Heart right ventricle (tissue), 16 donors: ENCODE data around the gene GTF2A1L. TPM values are rescaled to one million over a fixed set of nuclear protein-coding genes. Genes with fewer than 3 reads are reported as not detected.

ENCODE experiments used
- ATAC-seq, 8 donors: fragments of 200-7000 bp; cut with Tn5 transposase; one replicate each; pipeline ENCODE4 v1.9.1; 2020; ENCODE audit warnings: mild to moderate bottlenecking in 8 of 8, moderate library complexity in 8 of 8, moderate number of reproducible peaks in 1 of 8
- DNase-seq, 2 donors: peaks; one replicate each; pipeline ENCODE4 v3.0.0-alpha.2; 2020
- H3K27ac ChIP-seq, 10 donors: fragments of 200-600 bp; sonication (generic) in 2 of 10; one replicate each; pipeline versions ENCODE4 v1.5.0 to v1.8.0; 2020 to 2022; ENCODE audit warnings: mild to moderate bottlenecking in 3 of 10
- H3K27me3 ChIP-seq, 7 donors: fragments of 200-600 bp; one replicate each; pipeline ENCODE4 v1.8.0; 2021 to 2022; ENCODE audit warnings: mild to moderate bottlenecking in 2 of 7
- H3K36me3 ChIP-seq, 9 donors: fragments of 200-600 bp; sonication (generic) in 1 of 9; one replicate each; pipeline versions ENCODE4 v1.5.0 to v1.8.0; 2020 to 2022; ENCODE audit warnings: mild to moderate bottlenecking in 2 of 9
- H3K4me1 ChIP-seq, 9 donors: fragments of 200-600 bp; sonication (generic) in 1 of 9; one replicate each; pipeline versions ENCODE4 v1.5.0 to v1.8.0; 2020 to 2022; ENCODE audit warnings: mild to moderate bottlenecking in 4 of 9
- H3K4me3 ChIP-seq, 10 donors: fragments of 200-600 bp; sonication (generic) in 2 of 10; one replicate each; pipeline versions ENCODE4 v1.5.0 to v1.8.0; 2020 to 2022; ENCODE audit warnings: mild to moderate bottlenecking in 7 of 10, moderate library complexity in 2 of 10
- H3K9me3 ChIP-seq, 11 donors: fragments of 200-600 bp in 10 of 11; sonication (generic) in 2 of 11; one replicate each; pipeline versions ENCODE4 v1.5.0 to v1.8.0; 2013 to 2022; ENCODE audit warnings: mild to moderate bottlenecking in 2 of 11, control low read depth in 1 of 11, moderate library complexity in 1 of 11
- WGBS, 2 donors: extraction: QIAGEN DNeasy Blood & Tissue Kit; methylation state at CpG; one replicate each; pipeline ENCODE4 v1.1.7; 2013; ENCODE audit warnings: inconsistent platforms in 1 of 2; 5-methylcytosine and 5-hydroxymethylcytosine counted together
- intact Hi-C, 10 donors: fragments of 100-400 bp; cut with DNase I; formaldehyde crosslinking; loops; one replicate each; pipeline versions ENCODE4 v1.11.1 to v1.14.2; 2022
- polyA plus RNA-seq, 2 donors: library from polyadenylated mRNA; stranded (reverse); fragments of 200-250 nt; gene quantifications; one replicate each; pipeline ENCODE4 v1.2.3, GENCODE V29; 2013
- total RNA-seq, 10 donors: library from RNA; stranded (reverse); fragmentation: NEBNext Ultra II Directional in 3 of 10; extraction: Animal tissue kit (Norgen Biotek cat#: 25700) in 3 of 10; gene quantifications; one replicate each; pipeline versions ENCODE4 v1.2.1 to v1.2.4, GENCODE V29; 2021 to 2023
- TF ChIP-seq, protein P1 (sequence below), 9 donors: fragments of 200-600 bp; sonication (generic) in 2 of 9; IDR thresholded peaks; one replicate each; pipeline versions ENCODE4 v1.5.0 to v1.8.0; 2021 to 2022; ENCODE audit warnings: antibody characterized with exemption in 9 of 9, mild to moderate bottlenecking in 5 of 9, moderate library complexity in 1 of 9
- donor health status: Arrhythmogenic right ventricular cardiomyopathy.
- donor health status: ischemic (EF 13 %, LVEDD 7.1; RV severe dilation, severe dysfunction).
- donor health status: healthy with polysubstance abuse.
- donor health status: DM: no; HTN: yes; CAD: no.
- donor health status: DM: no; HTN: no; CAD: no.
- donor health status: ischemic (EF 25% LVEDD 6.9; RV normal size, moderate dysfunction).
- donor health status: ischemic (EF 25% LVEDD 5.7; RV mildly dilated, moderate dysfunction).
- donor health status: healthy.
- donor health status: DM: yes; HTN: yes; CAD: no.
- donor health status: Ischemic cardiomyopathy.
- donor health status: ischemic (EF 35%, LVEDD 5.7; RV mildly dilated, moderate dysfunction).
- donor health status: nonischemic (EF 11% LVEDD 7.7; RV severe dilation, severe dysfunction).
- donor health status: DM: yes; HTN: yes; CAD: no.
- donor health status: PGD.
- donor health status: ischemic (EF 29% LVEDD 5.4; RV normal size, mild dysfunction).
- donor health status: nonischemic (EF 23%, LVEDD 6.1; RV moderate dilation, normal function).

Gene GTF2A1L
- total and polyA plus RNA-seq, 12 donors = 0.22 to 0.43 TPM; not detected in 10

- H3K4me1 ChIP-seq = peaks cover 0 to 9% (median 0%) of the 10 kb centered on the region in 9 donors
These were observed 31.2 kb upstream of the GTF2A1L start for GRCh38 chr2:48586433-48586832.

DNA sequence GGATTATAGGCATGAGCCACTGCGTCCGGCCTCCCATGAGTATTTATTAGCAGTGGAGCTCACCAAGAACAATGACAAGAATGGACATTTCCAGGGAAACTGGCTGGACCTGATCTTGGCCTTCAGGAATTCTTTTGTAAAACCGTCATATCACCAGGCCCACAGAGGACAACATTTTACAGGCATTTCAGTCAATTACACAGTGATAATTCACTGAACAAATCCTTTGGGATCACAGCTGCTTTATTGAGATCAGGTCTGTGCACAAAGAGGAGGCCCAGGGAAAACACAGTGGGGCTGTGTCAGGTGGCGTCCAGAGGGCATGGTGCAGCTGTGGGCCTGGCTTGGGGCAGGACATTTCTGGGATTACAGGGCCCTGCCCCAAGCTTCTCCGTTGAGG lies 30.1 kb upstream of the GTF2A1L start:
- DNase-seq (no peak), ATAC-seq (no peak)
- Histone ChIP-seq H3K4me1 (peaks cover 0 to 9% (median 0%) of the 10 kb centered on the region in 9 donors), H3K9me3 (no peaks in the 10 kb centered on the region), H3K27ac (no peak overlapping the region), H3K27me3 (no peaks in the 10 kb centered on the region), H3K4me3 (no peak overlapping the region), H3K36me3 (peaks cover 0 to 10% (median 0%) of the 10 kb centered on the region in 9 donors)
- TF ChIP-seq, protein P1, sequence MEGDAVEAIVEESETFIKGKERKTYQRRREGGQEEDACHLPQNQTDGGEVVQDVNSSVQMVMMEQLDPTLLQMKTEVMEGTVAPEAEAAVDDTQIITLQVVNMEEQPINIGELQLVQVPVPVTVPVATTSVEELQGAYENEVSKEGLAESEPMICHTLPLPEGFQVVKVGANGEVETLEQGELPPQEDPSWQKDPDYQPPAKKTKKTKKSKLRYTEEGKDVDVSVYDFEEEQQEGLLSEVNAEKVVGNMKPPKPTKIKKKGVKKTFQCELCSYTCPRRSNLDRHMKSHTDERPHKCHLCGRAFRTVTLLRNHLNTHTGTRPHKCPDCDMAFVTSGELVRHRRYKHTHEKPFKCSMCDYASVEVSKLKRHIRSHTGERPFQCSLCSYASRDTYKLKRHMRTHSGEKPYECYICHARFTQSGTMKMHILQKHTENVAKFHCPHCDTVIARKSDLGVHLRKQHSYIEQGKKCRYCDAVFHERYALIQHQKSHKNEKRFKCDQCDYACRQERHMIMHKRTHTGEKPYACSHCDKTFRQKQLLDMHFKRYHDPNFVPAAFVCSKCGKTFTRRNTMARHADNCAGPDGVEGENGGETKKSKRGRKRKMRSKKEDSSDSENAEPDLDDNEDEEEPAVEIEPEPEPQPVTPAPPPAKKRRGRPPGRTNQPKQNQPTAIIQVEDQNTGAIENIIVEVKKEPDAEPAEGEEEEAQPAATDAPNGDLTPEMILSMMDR (IDR thresholded peaks at IDR 0.05) = no peak
- WGBS, 2 donors = 83 to 88% methylated on average over 5 of the region's 5 CpGs
- intact Hi-C loops = loop anchor here in 8 of 10 donors (5.0 to 10.0 kb wide), 6 partner anchors 50 to 113 kb away; partner anchors contain the start of gene STON1 (in 2 of the 8)

More at GRCh38 chr2:48586433-48586832, 31.2 kb upstream of the GTF2A1L start:
- H3K9me3 ChIP-seq = no peaks in the 10 kb centered on the region
- peaks cover 0 to 18% (median 0%) of the 10 kb centered on the region in 9 donors for H3K36me3 ChIP-seq
- no peak overlapping the region for H3K27ac ChIP-seq
- intact Hi-C loops = loop anchor here in 8 of 10 donors (5.0 to 10.0 kb wide), 6 partner anchors 49 to 112 kb away; partner anchors contain the start of gene STON1 (in 2 of the 8)
- no peak overlapping the region for H3K4me3 ChIP-seq
- no peak for DNase-seq
- no peak for ATAC-seq
- WGBS, 2 donors = 60 to 64% methylated on average over 4 of the region's 4 CpGs
- H3K27me3 ChIP-seq = no peaks in the 10 kb centered on the region
- TF ChIP-seq, protein P1 (IDR thresholded peaks at IDR 0.05) = no peak

GRCh38 chr2:48587961-48588360 lies 29.7 kb upstream of the GTF2A1L start:
- Histone ChIP-seq H3K9me3 (no peaks in the 10 kb centered on the region), H3K27me3 (no peaks in the 10 kb centered on the region), H3K27ac (no peak overlapping the region), H3K36me3 (peaks cover 0 to 14% (median 0%) of the 10 kb centered on the region in 9 donors), H3K4me1 (peaks cover 0 to 9% (median 0%) of the 10 kb centered on the region in 9 donors), H3K4me3 (no peak overlapping the region)
- intact Hi-C loops = loop anchor here in 8 of 10 donors (5.0 to 10.0 kb wide), 6 partner anchors 51 to 113 kb away; partner anchors contain the start of gene STON1 (in 2 of the 8)
- no peak for ATAC-seq
- 97 to 98% methylated on average over 3 of the region's 3 CpGs for WGBS, 2 donors
- TF ChIP-seq, protein P1 (IDR thresholded peaks at IDR 0.05) = no peak
- no peak for DNase-seq

DNA sequence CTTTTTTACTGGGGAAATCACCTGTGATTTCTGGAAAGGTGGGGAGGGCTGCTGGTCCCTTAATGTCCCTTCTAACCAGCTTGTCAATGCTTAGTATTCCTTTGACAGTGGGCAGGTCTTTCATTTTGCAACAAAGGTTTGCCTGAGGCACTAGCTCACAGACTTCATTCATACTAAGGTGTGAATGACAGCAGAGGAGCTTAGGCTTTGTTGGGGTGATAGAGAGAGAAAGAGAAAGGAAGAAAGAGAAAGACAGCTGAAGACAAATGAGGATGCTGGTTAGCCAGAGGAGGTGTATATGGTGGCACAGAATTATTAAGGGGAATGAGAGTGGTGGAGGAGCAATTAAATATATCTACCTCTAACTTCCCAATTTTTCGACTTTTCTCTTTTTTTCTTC lies 28.9 kb upstream of the GTF2A1L start:
- TF ChIP-seq, protein P1 (IDR thresholded peaks at IDR 0.05) = no peak
- Histone ChIP-seq H3K27ac (no peak overlapping the region), H3K9me3 (no peaks in the 10 kb centered on the region), H3K27me3 (no peaks in the 10 kb centered on the region), H3K4me3 (no peak overlapping the region), H3K36me3 (peaks cover 0 to 19% (median 0%) of the 10 kb centered on the region in 9 donors), H3K4me1 (peaks cover 0 to 9% (median 0%) of the 10 kb centered on the region in 9 donors)
- no peak for DNase-seq
- 77 to 100% methylated on average over 1 of the region's 1 CpG for WGBS, 2 donors
- intact Hi-C loops = loop anchor here in 8 of 10 donors (5.0 to 10.0 kb wide), 6 partner anchors 51 to 114 kb away; partner anchors contain the start of gene STON1 (in 2 of the 8)
- no peak for ATAC-seq
